HS-27A (cell line): ENCODE measurements around the gene HDDC3.
"Not testable (repeated sequence)": the region's sequence is repeated elsewhere in the genome, so short reads cannot be mapped to it uniquely, and the experiment has no call there.

ENCODE experiments used
- DNase-seq: peaks from one replicate; pipeline ENCODE4 v3.0.0-alpha.2; 2012; ENCODE audit warnings: low read depth, missing footprints

Gene HDDC3

DNA sequence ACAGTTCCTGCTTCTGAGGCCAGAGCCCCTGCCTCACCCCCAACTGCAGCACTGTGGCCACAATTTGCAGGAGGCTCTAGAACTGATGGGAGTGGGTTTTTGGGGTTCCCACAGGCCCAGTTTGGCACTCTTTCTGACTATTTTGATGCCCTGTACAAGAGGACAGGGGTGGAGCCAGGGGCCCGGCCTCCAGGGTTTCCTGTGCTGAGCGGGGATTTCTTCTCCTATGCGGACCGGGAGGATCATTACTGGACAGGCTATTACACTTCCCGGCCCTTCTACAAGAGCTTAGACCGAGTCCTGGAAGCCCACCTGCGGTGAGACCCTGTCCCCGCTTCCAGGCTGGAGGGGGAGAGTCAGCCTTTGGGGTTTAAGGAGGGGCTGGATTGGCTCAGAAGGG lies 22.4 kb downstream of the HDDC3 start:
- no peak for DNase-seq

GRCh38 chr15:90909449-90909848 lies 22.9 kb downstream of the HDDC3 start:
- DNase-seq = not testable (repeated sequence)

DNA sequence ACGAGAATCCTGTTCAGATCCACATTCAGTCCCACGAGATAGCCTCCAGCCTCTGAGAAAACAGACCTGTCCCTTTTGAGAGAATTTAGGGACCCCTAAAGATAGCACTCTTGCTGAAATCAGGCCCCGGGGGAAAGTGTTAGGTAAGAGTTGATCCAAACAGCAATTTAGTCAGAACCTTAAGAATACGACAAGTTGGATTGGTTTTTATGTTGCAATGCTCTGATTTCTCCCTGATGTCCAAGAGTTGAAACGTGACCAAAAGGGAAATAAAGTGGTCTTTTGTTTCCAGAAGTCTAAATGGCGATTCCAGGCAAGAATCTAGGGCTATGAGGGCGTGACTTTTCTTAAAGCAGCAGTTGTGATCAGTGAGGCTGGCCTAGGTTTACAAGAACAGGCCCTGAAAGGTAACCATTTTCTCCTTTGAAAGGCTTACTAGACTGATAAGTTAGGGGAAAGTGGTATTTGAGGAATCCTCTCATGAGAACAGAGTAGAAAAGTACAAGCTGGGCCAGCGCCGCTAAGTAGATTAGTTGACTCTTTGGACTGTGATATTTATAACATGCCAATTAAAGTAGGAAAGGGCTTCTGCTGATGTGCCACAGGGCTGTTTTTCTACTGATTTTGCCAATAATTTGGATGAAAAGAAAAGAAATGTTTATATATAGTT lies 24.4 kb downstream of the HDDC3 start:
- DNase-seq = no peak

GRCh38 chr15:90907051-90907660 lies 25.2 kb downstream of the HDDC3 start:
- DNase-seq = no peak

DNA sequence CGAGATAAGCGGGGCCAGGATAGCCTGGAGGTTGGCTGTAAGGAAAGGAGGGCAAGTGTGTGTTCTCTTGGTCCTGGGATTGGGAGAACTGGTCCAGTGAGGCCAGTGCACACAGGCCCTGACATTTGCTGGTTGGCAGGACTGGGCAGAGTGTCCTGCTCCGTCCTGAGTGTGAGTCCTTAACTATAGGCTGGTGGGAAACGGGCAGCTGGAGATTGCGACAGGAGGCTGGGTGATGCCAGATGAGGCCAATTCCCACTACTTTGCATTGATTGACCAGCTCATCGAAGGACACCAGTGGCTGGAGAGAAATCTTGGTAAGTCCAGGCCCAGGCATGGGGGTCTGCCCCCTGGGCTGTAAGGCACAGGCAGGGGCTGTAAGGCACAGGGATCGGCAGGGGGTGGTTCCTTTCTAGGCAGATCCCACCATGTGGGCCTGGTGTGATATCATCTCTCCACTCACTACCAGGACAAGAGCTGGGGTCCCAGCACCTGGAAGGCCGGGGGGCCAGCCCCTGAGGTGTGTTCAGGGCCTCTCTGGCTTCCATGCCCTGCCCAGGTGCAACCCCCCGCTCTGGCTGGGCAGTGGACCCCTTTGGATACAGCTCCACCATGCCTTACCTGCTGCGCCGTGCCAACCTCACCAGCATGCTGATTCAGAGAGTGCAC lies 26.0 kb downstream of the HDDC3 start:
- no peak for DNase-seq

DNA sequence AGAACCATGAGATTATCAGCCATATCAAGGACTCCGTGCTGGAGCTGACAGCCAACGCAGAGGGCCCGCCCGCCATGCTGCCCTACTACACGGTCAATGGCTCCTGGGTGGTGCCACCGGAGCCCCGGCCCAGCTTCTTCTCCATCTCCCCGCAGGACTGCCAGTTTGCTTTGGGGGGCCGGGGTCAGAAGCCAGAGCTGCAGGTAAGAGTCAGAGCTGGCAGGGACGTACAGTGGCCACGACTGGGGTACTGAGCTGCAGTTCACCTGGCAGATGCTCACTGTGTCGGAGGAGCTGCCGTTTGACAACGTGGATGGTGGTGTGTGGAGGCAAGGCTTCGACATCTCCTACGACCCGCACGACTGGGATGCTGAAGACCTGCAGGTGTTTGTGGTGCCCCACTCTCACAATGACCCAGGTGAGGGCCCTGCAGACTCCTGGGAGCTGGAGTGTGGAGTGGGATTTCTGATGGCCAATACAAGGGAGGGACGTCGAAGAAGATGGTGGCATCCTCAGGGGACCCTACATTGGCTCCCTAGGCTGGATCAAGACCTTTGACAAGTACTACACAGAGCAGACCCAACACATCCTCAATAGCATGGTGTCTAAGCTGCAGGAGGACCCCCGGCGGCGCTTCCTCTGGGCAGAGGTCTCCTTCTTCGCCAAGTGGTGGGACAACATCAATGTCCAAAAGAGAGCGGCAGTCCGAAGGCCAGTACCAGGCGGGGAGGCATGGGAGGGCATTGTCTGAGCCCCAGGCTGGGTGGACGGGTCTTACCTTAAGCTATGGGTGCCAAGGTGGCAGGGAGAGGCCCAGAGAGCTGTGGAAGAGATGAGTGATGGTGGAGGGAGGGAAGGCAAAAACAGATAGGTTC lies 26.8 kb downstream of the HDDC3 start:
- DNase-seq = no peak

DNA sequence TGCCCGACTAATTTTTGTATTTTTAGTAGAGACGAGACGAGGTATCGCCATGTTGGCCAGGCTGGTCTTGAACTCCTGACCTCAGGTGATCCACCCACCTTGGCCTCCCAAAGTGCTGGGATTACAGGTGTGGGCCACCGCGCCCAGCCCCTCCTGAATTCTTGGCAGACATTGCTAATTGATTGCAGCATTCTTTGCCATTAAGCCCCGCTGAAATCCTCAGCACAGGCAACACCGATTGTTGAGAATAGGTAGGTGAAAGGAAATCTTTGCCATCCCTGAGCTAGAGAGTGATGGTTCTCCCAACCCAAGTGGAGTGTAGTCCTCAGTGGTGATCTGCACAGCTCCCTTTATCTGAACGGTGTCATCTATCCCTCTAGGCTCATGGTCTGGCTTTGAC lies 27.6 kb downstream of the HDDC3 start:
- DNase-seq = no peak

- no peak for DNase-seq
These were observed 28.4 kb downstream of the HDDC3 start for GRCh38 chr15:90903733-90904536.

DNA sequence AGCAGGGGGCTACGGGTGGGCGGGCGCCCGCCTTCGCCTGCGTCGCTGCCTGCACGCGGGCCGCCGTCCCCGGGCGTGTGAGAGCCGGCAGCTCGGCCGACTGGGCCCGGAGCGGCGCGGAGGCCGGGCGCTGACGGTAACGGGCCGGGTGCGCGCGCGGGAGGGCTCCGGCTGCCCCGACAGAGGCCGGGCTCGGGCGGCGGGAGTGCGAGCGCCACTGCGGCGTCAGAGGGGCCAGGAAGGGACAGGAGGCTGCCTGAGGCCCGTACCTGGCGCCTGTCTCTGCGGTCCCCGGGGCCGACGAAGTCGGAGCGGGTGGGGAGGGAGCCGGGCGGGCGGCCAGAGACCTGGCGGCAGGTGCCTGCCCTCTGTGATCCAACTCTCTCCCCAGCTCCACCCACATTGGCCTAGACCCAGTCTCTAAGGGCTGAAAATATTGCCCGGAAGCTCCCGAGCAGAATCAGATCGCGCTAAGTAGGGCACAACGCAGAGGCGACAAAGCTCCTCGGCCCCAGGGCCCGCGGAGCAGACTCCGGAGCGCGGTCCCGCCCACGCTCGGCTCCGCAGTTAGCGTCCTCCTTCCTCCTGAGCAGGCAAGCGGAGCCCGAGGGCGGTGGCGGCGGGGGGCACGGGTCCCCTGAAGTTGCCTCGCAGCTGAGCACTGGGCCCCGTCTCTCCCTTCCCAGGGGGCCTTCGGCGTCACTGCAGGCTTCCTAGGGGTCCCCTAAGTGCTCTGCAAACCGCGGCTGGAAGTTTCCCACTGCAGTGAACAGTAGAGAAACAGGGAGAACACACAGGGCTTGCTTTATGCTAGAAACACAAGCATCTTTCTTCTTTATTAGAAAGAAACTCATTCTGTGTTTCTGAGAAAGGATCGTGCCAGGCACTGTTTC lies 29.3 kb downstream of the HDDC3 start, which contains the start of gene MAN2A2:
TSS of gene MAN2A2 (plus strand) at position 463 of the 893 bp plus-strand sequence. CDS start 906 bp downstream, outside the sequence.
- peak; percentile 26 for DNase-seq

- peak; percentile 72 for DNase-seq
These were observed 30.1 kb downstream of the HDDC3 start for GRCh38 chr15:90902040-90902839.

DNA sequence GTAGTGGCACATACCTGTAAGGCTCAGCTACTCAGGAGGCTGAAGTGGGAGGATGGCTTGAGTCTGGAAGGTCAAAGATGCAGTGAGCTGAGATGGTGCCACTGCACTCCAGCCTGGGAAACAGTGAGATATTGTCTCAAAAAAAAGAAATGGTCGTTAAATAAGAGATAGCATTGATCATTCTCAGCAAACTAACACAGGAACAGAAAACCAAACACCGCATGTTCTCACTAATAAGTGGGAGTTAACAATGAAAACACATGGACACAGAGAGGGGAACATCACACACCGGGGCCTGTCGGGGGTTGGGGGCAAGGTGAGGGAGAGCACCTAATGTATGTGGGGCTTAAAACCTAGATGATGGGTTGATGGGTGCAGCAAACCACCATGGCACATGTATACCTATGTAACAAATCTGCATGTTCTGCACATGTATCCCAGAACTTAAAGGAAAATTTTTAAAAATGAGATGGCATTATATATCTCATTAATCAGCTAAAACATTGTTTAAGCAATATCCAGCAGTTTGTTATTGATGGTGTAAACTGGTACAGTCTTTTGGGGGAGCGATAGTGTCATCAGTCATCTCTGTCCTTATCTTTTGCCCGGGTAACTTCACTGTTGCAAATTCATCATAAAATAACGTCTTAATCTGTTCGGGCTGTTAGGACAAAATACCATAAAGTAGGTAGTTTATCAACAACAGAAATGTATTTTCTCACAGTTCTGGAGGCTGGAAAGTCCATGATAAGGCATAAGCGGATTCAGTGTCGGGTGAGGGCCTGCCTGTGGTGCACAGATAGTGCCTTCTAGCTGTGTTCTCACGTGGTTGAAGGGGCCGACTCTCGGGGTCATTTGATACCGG lies 30.9 kb downstream of the HDDC3 start:
- no peak for DNase-seq

DNA sequence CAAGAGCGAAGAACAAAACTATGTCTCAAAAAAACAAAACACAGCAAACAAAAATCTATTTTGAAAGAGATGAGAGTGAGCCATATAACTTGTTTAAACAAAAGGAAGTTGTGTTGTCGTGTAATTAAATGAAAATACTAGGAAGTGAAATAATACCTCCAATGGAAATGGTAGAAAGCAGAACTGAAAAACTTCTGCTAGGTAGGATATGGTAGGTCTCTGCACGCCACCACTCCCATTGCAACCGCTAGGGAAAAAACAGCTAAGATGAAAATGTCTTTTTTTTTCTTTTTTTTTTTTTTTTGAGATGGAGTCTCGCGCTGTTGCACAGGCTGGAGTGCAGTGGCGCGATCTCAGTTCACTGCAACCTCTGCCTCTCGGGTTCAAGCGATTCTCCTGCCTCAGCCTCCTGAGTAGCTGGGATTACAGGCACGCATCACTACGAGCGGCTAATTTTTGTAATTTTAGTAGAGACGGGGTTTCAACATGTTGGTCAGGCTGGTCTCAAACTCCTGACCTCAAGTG lies 35.2 kb downstream of the HDDC3 start:
- not testable (repeated sequence) for DNase-seq

GRCh38 chr15:90895571-90896117 lies 36.7 kb downstream of the HDDC3 start:
- no peak for DNase-seq

- DNase-seq = no peak
These were observed 38.9 kb downstream of the HDDC3 start for GRCh38 chr15:90893175-90894090.

GRCh38 chr15:90892498-90893174 lies 39.7 kb downstream of the HDDC3 start:
- DNase-seq = no peak

DNA sequence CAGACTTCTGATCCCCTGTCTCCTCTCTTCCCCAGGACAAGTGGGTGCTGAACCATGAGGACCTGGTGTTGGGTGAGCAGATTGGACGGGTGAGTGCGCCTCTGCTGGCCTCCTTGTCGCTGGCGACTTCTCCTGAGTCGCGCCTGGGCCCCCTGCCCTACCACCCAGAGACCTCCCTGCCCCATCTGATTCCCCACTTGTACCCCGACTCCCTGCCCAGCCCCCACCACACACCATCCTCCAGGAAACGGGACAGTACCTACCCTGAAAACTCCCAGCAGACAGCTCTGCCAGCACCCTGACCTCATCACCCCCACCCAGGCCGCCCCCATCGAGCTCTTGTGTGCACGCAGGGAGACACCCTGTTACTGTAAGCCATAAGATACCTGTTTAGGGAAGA lies 40.3 kb downstream of the HDDC3 start:
- DNase-seq = no peak
